Mammary epithelial cell (primary cell): ENCODE measurements around the gene PARP6.

Experiments
- CTCF ChIP-seq, 2 donors: IDR thresholded peaks in 1 of 2; conservative IDR thresholded peaks in 1 of 2; 2 replicates each; pipeline ENCODE4 v1.5.1; 2011 to 2012; ENCODE audit warnings: inconsistent platforms in 2 of 2, low read length in 2 of 2, mild to moderate bottlenecking in 2 of 2, control low read depth in 1 of 2, low read depth in 1 of 2; ENCODE audit not compliant: insufficient read depth in 1 of 2; ENCODE audit errors: extremely low read depth in 1 of 2
- EZH2 ChIP-seq: IDR thresholded peaks from 2 replicates; pipeline ENCODE4 v1.6.1; 2012; ENCODE audit warnings: low read length, inconsistent platforms, borderline replicate concordance

GRCh38 chr15:72196409-72197040, 75.8 kb downstream of the PARP6 start:
- TF ChIP-seq EZH2 (no peak), CTCF (conservative IDR thresholded peaks at IDR 0.05 in 1 of 2, IDR thresholded peaks at IDR 0.05 in 1 of 2; ENCODE audit: extremely low read depth in 1 of 2, insufficient read depth in 1 of 2, low read depth in 1 of 2, low read length in 2 of 2) (no peak)
